Measurements from ENCODE around the gene DMWD. TPM values are rescaled to one million over a fixed set of nuclear protein-coding genes. Genes with fewer than 3 reads are reported as not detected.

The DMWD gene
- total and polyA plus RNA-seq, 2 of the 4 experiments (the other 2 are of a cell fraction), result 9.7 to 28.5 TPM

- H3K36me3 ChIP-seq (ENCODE audit: control insufficient read depth, insufficient read depth, low read length), result peaks cover 50% of the 10 kb centered on the region
- ATAC-seq (ENCODE audit: low read depth), result no peak
- WGBS, 2 experiments (ENCODE audit: extremely low coverage in 2 of 2, insufficient read length in 1 of 2), result 96% methylated on average over 43 of the region's 57 CpGs; no CpG with 5 or more reads in 1 of the 2 experiments
- no peak overlapping the region for H3K14ac ChIP-seq (replicated peaks; ENCODE audit: low read depth, low read length)
- H3K4me2 ChIP-seq (ENCODE audit: low read depth, low read length), result no peak overlapping the region
- no peak for TF ChIP-seq MXI1 (IDR thresholded peaks at IDR 0.05; ENCODE audit: borderline replicate concordance, low read depth, low read length)
- no peak for TF ChIP-seq RCOR1 (IDR thresholded peaks at IDR 0.05; ENCODE audit: insufficient replicate concordance, low read length)
- no peak for TF ChIP-seq FOS (IDR thresholded peaks at IDR 0.05; ENCODE audit: low read depth, low read length)
- no peak for TF ChIP-seq MAFK (IDR thresholded peaks at IDR 0.05; ENCODE audit: low read depth, low read length)
- no peak for TF ChIP-seq CTCF (conservative IDR thresholded peaks at IDR 0.05; ENCODE audit: low read depth, low read length)
- TF ChIP-seq, protein P1, sequence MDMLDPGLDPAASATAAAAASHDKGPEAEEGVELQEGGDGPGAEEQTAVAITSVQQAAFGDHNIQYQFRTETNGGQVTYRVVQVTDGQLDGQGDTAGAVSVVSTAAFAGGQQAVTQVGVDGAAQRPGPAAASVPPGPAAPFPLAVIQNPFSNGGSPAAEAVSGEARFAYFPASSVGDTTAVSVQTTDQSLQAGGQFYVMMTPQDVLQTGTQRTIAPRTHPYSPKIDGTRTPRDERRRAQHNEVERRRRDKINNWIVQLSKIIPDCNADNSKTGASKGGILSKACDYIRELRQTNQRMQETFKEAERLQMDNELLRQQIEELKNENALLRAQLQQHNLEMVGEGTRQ (IDR thresholded peaks at IDR 0.05; ENCODE audit: low read depth, low read length), result no peak
- TF ChIP-seq POLR2A (IDR thresholded peaks at IDR 0.05; ENCODE audit: low read depth, low read length), result no peak
- TF ChIP-seq ELK1 (IDR thresholded peaks at IDR 0.05; ENCODE audit: borderline replicate concordance, low read depth, low read length), result no peak
- H3K23ac ChIP-seq (ENCODE audit: low read depth, low read length), result no peak overlapping the region
- no peak overlapping the region for H3K4ac ChIP-seq (ENCODE audit: low read depth, low read length)
- dilution Hi-C loops (cut with HindIII; ENCODE audit: low sequenced_read_pairs, unreplicated experiment), result no loop called here
- CTCF ChIA-PET, result no interaction called here
- H2AK9ac ChIP-seq (replicated peaks; ENCODE audit: low read depth, low read length, poor library complexity), result peak overlapping the region; percentile 49
- H4K8ac ChIP-seq (ENCODE audit: low read depth in 2 of 2, low read length in 2 of 2), result no peak overlapping the region
- H3K79me1 ChIP-seq (ENCODE audit: low read depth in 1 of 2, low read length in 2 of 2), result peaks cover 25 to 75% of the 10 kb centered on the region in 2 experiments
- H3K27ac ChIP-seq (ENCODE audit: insufficient read depth, low read length), result no peak overlapping the region
- intact Hi-C loops (cut with micrococcal nuclease), result no loop called here
- H3K18ac ChIP-seq (ENCODE audit: low read depth, low read length), result no peak overlapping the region
- no TSS peak for BruUV-seq (replicated peaks)
- no peaks in the 10 kb centered on the region for H3K9me3 ChIP-seq (ENCODE audit: control insufficient read depth, insufficient read depth, low read length)
- H2AK5ac ChIP-seq (ENCODE audit: low read depth, low read length), result no peak overlapping the region
- H3K27me3 ChIP-seq (ENCODE audit: control insufficient read depth, insufficient read depth, low read length), result no peaks in the 10 kb centered on the region
- H3K9ac ChIP-seq (ENCODE audit: low read depth, low read length), result no peak overlapping the region
- peaks cover 13% of the 10 kb centered on the region for H4K20me1 ChIP-seq (ENCODE audit: insufficient read depth, low read length)
- H2BK15ac ChIP-seq (ENCODE audit: low read depth, low read length), result no peak overlapping the region
- H3K4me3 ChIP-seq (ENCODE audit: insufficient read depth, low read depth, low read length), result no peak overlapping the region
- no peak overlapping the region for H2BK120ac ChIP-seq (ENCODE audit: low read depth, low read length)
- H3K56ac ChIP-seq (ENCODE audit: extremely low read depth, insufficient read depth, low read length), result no peak overlapping the region
- H2BK5ac ChIP-seq (ENCODE audit: low read depth, low read length, poor library complexity, severe bottlenecking), result no peak overlapping the region
- no peak overlapping the region for H4K5ac ChIP-seq (ENCODE audit: low read depth, low read length)
- H3K9me1 ChIP-seq (ENCODE audit: insufficient read depth, low read length), result peaks cover 15% of the 10 kb centered on the region; the same call in 1 of the 2 replicates
- no peak overlapping the region for H2AFZ ChIP-seq (replicated peaks; ENCODE audit: low read length, poor library complexity)
- peaks cover 26% of the 10 kb centered on the region for H3K4me1 ChIP-seq (ENCODE audit: control insufficient read depth, insufficient read depth, low read length)
- no peak overlapping the region for H2BK20ac ChIP-seq (ENCODE audit: low read depth, low read length)
- POLR2A ChIA-PET (ENCODE audit: unreplicated experiment), result no interaction called here
- no peak overlapping the region for H4K91ac ChIP-seq (ENCODE audit: insufficient read depth, low read depth, low read length)
- DNase-seq, result no peak
- in situ Hi-C loops (cut with MboI; ENCODE audit: low sequenced_read_pairs), result no loop called here
Observed at GRCh38 chr19:45785781-45786532, 6.7 kb downstream of the DMWD start.
